K562 (cell line): ENCODE data around the gene RAP2B. TPM values are rescaled to one million over a fixed set of nuclear protein-coding genes. Genes with fewer than 3 reads are reported as not detected.

Source experiments
- AFF1 ChIP-seq, 2 experiments: fragments of 450-650 bp; IDR thresholded peaks; 2 replicates each; pipeline ENCODE4 v1.6.1; 2018; ENCODE audit warnings: mild to moderate bottlenecking in 2 of 2, low read depth in 1 of 2; ENCODE audit not compliant: partially characterized antibody in 2 of 2
- CEBPZ ChIP-seq: fragments of 150-350 bp; IDR thresholded peaks from 2 replicates; pipeline ENCODE4 v1.6.1; 2014; ENCODE audit warnings: low read depth, mild to moderate bottlenecking, low read length, borderline replicate concordance
- E2F6 ChIP-seq, 2 experiments: IDR thresholded peaks; 2 replicates each; pipeline ENCODE4 v1.6.1; 2011; ENCODE audit warnings: borderline replicate concordance in 1 of 2, control low read depth in 1 of 2, low read depth in 1 of 2, low read length in 1 of 2, mild to moderate bottlenecking in 1 of 2, mixed read lengths in 1 of 2, moderate library complexity in 1 of 2; ENCODE audit not compliant: insufficient read depth in 1 of 2, insufficient read length in 1 of 2, poor library complexity in 1 of 2, severe bottlenecking in 1 of 2; ENCODE audit errors: extremely low read depth in 1 of 2
- NFIC ChIP-seq: fragments of 450-650 bp; IDR thresholded peaks from 2 replicates; pipeline ENCODE4 v1.6.1; 2017; ENCODE audit warnings: mild to moderate bottlenecking, inconsistent platforms
- POLR2G ChIP-seq: fragments of 200-400 bp; formaldehyde crosslinking; IDR thresholded peaks from 2 replicates; pipeline ENCODE4 v1.6.1; 2017; ENCODE audit warnings: low read depth, mild to moderate bottlenecking, antibody characterized with exemption, low read length, moderate library complexity
- PURB ChIP-seq: sonication (generic); formaldehyde crosslinking; IDR thresholded peaks from 2 replicates; pipeline ENCODE4 v1.9.0; 2021; ENCODE audit warnings: low read depth, mild to moderate bottlenecking, missing genetic modification reagents
- SAP30 ChIP-seq: fragments of 200-600 bp; sonication (generic); IDR thresholded peaks from 2 replicates; pipeline ENCODE4 v1.6.1; 2012; ENCODE audit warnings: borderline replicate concordance, low read depth, mild to moderate bottlenecking, moderate library complexity, low read length, control low read depth, inconsistent platforms; ENCODE audit not compliant: insufficient read depth, poor library complexity, severe bottlenecking
- SIN3B ChIP-seq: fragments of 450-650 bp; IDR thresholded peaks from 2 replicates; pipeline ENCODE4 v1.6.1; 2017; ENCODE audit warnings: low read depth, mild to moderate bottlenecking, moderate library complexity
- TAF9B ChIP-seq: fragments of 450-650 bp; IDR thresholded peaks from 2 replicates; pipeline ENCODE4 v1.6.1; 2018; ENCODE audit warnings: mild to moderate bottlenecking; ENCODE audit not compliant: partially characterized antibody
- TARDBP ChIP-seq: fragments of 450-650 bp; IDR thresholded peaks from 2 replicates; pipeline ENCODE4 v1.6.1; 2016
- TFAP4 ChIP-seq: sonication (generic); formaldehyde crosslinking; IDR thresholded peaks from 2 replicates; pipeline ENCODE4 v1.8.0; 2022; ENCODE audit warnings: missing genetic modification reagents, mild to moderate bottlenecking, moderate library complexity, borderline replicate concordance
- ZC3H8 ChIP-seq: fragments of 450-650 bp; IDR thresholded peaks from 2 replicates; pipeline ENCODE4 v1.6.1; 2017
- ZNF280B ChIP-seq: fragments of 250-450 bp; sonication (Bioruptor Pico); IDR thresholded peaks from 2 replicates; pipeline ENCODE4 v1.5.1; 2021; ENCODE audit warnings: mild to moderate bottlenecking
- ZNF354B ChIP-seq: fragments of 250-450 bp; sonication (Bioruptor Pico); IDR thresholded peaks from 2 replicates; pipeline ENCODE4 v1.4.0; 2020
- polyA plus RNA-seq, 8 experiments: library from polyadenylated mRNA; depleted of rRNA in 4 of 8; stranded (reverse) in 5 of 8; unstranded in 3 of 8; fragments of >200 nt; fragmentation: Nextera tagmentation in 2 of 8; fragmentation: Illumina TruSeq in 1 of 8; extraction: Ambion mirVana in 2 of 8; extraction: Trizol in 1 of 8; gene quantifications; 2 replicates each; pipeline versions ENCODE4 v1.2.1 to v1.2.3, GENCODE V29; 2011 to 2014; ENCODE audit warnings: inconsistent platforms in 1 of 8, missing spikeins in 1 of 8
- total RNA-seq, 7 experiments: library from RNA; depleted of rRNA in 6 of 7; stranded (reverse); fragments of >200 nt in 6 of 7; fragmentation: Illumina TruSeq in 2 of 7; extraction: Trizol in 2 of 7; gene quantifications; 2 replicates each; pipeline versions ENCODE4 v1.2.1 to v1.2.3, GENCODE V29; 2011 to 2021; ENCODE audit warnings: low replicate concordance in 1 of 7

RAP2B gene
- total and polyA plus RNA-seq, 9 of the 15 experiments (the other 6 are each of a cell fraction or from before 2014, with no cell fraction given), result 9.4 to 31.2 (median 15.8) TPM

GRCh38 chr3:153161714-153162512 lies at the start of gene RAP2B (continued):
- no peak for TF ChIP-seq CEBPZ
- no peak for TF ChIP-seq ZNF280B (CRISPR knock-in tag)
- no peak for TF ChIP-seq ZC3H8
- TF ChIP-seq ZNF354B (CRISPR knock-in tag), result no peak
- no peak for TF ChIP-seq PURB
- peak; percentile 53 for TF ChIP-seq SIN3B
- peak; percentile 88 to 95 for TF ChIP-seq E2F6 (IDR thresholded peaks at IDR 0.05; ENCODE audit: borderline replicate concordance in 1 of 2, extremely low read depth in 1 of 2, insufficient read depth in 1 of 2, insufficient read length in 1 of 2, low read depth in 1 of 2, low read length in 1 of 2, poor library complexity in 1 of 2, severe bottlenecking in 1 of 2)
- TF ChIP-seq POLR2G, result peak; percentile 89
- 0 out of 2 replicates have a peak, but pooled peaks have one; percentile 35 for TF ChIP-seq TARDBP
- peak; percentile 82 for TF ChIP-seq SAP30
- TF ChIP-seq TAF9B, result no peak
- peak; percentile 33; the same call in 1 of the 2 replicates for TF ChIP-seq NFIC
- peak; percentile 28; the same call in 1 of the 2 replicates for TF ChIP-seq TFAP4 (CRISPR knock-in tag)
- no peak for TF ChIP-seq AFF1 (IDR thresholded peaks at IDR 0.05; ENCODE audit: low read depth in 1 of 2, partially characterized antibody in 2 of 2)
